HepG2 (cell line): ENCODE results near the gene FBXL20. TPM values are rescaled to one million over a fixed set of nuclear protein-coding genes. Genes with fewer than 3 reads are reported as not detected.

Source experiments
- ATF2 ChIP-seq: sonication (generic); formaldehyde crosslinking; IDR thresholded peaks from 2 replicates; pipeline ENCODE4 v1.4.0; 2020; ENCODE audit warnings: missing genetic modification reagents
- NCOR1 ChIP-seq: fragments of 200-600 bp; sonication (generic); IDR thresholded peaks from 2 replicates; pipeline ENCODE4 v1.7.0; 2017; ENCODE audit warnings: antibody characterized with exemption, low read length, borderline replicate concordance
- PHF8 ChIP-seq: sonication (generic); formaldehyde crosslinking; IDR thresholded peaks from 2 replicates; pipeline ENCODE4 v1.5.0; 2020; ENCODE audit warnings: missing genetic modification reagents
- SMC3 ChIP-seq: IDR thresholded peaks from 2 replicates; pipeline ENCODE4 v1.6.1; 2011; ENCODE audit warnings: low read length, improper control_type of control experiment
- TBX3 ChIP-seq: fragments of 450-650 bp; IDR thresholded peaks from 2 replicates; pipeline ENCODE4 v1.6.1; 2017; ENCODE audit warnings: antibody characterized with exemption, mild to moderate bottlenecking, inconsistent platforms, borderline replicate concordance
- XBP1 ChIP-seq: sonication (generic); formaldehyde crosslinking; IDR thresholded peaks from 2 replicates; pipeline ENCODE4 v1.5.0; 2020; ENCODE audit warnings: missing genetic modification reagents
- XRCC5 ChIP-seq: fragments of 200-400 bp; formaldehyde crosslinking; optimal IDR thresholded peaks from 2 replicates; pipeline ENCODE3; 2017; ENCODE audit warnings: mild to moderate bottlenecking, low read length
- ZBTB44 ChIP-seq: sonication (generic); formaldehyde crosslinking; IDR thresholded peaks from 2 replicates; pipeline ENCODE4 v1.4.0; 2020; ENCODE audit warnings: missing genetic modification reagents
- ZFX ChIP-seq: sonication (generic); formaldehyde crosslinking; IDR thresholded peaks from 2 replicates; pipeline ENCODE4 v1.4.0; 2020; ENCODE audit warnings: mild to moderate bottlenecking, low read depth, missing genetic modification reagents, moderate library complexity
- ZFY ChIP-seq: sonication (generic); formaldehyde crosslinking; IDR thresholded peaks from 2 replicates; pipeline ENCODE4 v1.4.0; 2020; ENCODE audit warnings: missing genetic modification reagents
- ZNF44 ChIP-seq: sonication (generic); formaldehyde crosslinking; IDR thresholded peaks from 2 replicates; pipeline ENCODE4 v1.5.1; 2020; ENCODE audit warnings: mild to moderate bottlenecking, missing genetic modification reagents
- ZSCAN22 ChIP-seq: sonication (generic); formaldehyde crosslinking; IDR thresholded peaks from 2 replicates; pipeline ENCODE4 v1.4.0; 2020; ENCODE audit warnings: mild to moderate bottlenecking, missing genetic modification reagents
- polyA plus RNA-seq, 8 experiments: library from polyadenylated mRNA; depleted of rRNA in 3 of 8; stranded (reverse) in 7 of 8; unstranded in 1 of 8; fragments of >200 nt; fragmentation: Illumina TruSeq in 4 of 8; extraction: Trizol in 4 of 8; gene quantifications; 2 replicates each; pipeline versions ENCODE4 v1.2.1 to v1.2.3, GENCODE V29; 2011 to 2016; ENCODE audit warnings: low read depth in 4 of 8, missing spikeins in 1 of 8, mixed read lengths in 1 of 8; ENCODE audit not compliant: insufficient read depth in 1 of 8
- total RNA-seq, 5 experiments: library from RNA; depleted of rRNA; stranded (reverse); fragments of >200 nt; fragmentation: Illumina TruSeq; extraction: Trizol; gene quantifications; 2 replicates each; pipeline ENCODE4 v1.2.3, GENCODE V29; 2016; ENCODE audit warnings: low read depth in 1 of 5
- TF ChIP-seq, protein P1 (sequence below): sonication (generic); formaldehyde crosslinking; IDR thresholded peaks from 2 replicates; pipeline ENCODE4 v1.5.1; 2020; ENCODE audit warnings: mild to moderate bottlenecking, missing genetic modification reagents, moderate library complexity
- TF ChIP-seq, protein P2 (sequence below): sonication (generic); formaldehyde crosslinking; IDR thresholded peaks from 2 replicates; pipeline ENCODE4 v1.5.1; 2020; ENCODE audit warnings: missing genetic modification reagents, mild to moderate bottlenecking, borderline replicate concordance
- TF ChIP-seq, protein P3 (sequence below): sonication (generic); formaldehyde crosslinking; IDR thresholded peaks from 2 replicates; pipeline ENCODE4 v1.5.1; 2020; ENCODE audit warnings: missing genetic modification reagents, mild to moderate bottlenecking, borderline replicate concordance

FBXL20 gene
- total and polyA plus RNA-seq, 2 of the 13 experiments (the other 11 are each of a cell fraction or from before 2014, with no cell fraction given), result 10.2 to 10.3 TPM

DNA sequence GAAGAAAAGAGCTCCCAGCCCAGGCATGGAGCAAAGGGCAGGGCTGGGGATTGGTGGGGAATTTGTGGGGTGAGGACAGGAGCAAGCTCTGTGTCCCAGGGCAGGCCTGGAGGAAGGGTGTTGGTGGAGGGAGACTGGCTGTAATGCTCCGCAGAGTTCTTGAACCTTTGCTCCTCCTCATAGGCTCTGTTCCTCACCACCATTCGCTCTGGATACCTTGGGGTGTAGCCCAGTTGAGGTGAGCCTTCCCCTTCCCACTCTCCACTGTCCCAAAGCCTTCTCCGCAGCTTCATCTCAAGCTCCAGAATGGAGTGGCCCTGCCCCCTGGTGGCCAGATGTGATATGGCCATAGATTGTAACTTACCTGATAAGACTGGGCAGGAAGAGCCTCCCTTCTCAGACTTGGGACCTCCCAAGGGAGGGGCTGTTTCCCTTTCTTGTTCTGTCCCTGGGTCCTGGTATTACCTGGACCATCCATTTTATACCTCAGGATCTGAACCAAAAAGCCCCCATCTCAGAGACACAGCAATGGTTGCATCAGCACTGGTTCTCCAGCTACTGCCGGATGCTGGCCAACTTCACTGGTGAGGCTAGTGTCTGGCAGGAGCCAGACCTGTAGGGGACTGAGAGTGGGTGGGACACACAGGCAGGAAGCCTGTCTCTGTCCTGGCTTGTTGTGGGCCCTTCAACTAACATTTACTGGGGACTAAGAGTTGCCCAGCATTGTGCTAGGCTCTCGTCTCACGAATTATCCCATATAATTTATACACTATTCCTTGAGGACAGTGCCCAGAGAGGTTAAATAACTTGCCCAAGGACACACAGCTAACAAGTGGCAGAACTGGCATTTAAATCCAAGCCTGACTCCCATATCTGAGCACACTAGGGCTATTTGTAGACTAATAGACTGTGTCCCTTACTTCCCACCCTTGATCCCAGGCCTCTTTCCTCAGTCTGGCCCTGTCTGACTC is 156.5 kb downstream of the FBXL20 start (continued):
- TF ChIP-seq, protein P1, sequence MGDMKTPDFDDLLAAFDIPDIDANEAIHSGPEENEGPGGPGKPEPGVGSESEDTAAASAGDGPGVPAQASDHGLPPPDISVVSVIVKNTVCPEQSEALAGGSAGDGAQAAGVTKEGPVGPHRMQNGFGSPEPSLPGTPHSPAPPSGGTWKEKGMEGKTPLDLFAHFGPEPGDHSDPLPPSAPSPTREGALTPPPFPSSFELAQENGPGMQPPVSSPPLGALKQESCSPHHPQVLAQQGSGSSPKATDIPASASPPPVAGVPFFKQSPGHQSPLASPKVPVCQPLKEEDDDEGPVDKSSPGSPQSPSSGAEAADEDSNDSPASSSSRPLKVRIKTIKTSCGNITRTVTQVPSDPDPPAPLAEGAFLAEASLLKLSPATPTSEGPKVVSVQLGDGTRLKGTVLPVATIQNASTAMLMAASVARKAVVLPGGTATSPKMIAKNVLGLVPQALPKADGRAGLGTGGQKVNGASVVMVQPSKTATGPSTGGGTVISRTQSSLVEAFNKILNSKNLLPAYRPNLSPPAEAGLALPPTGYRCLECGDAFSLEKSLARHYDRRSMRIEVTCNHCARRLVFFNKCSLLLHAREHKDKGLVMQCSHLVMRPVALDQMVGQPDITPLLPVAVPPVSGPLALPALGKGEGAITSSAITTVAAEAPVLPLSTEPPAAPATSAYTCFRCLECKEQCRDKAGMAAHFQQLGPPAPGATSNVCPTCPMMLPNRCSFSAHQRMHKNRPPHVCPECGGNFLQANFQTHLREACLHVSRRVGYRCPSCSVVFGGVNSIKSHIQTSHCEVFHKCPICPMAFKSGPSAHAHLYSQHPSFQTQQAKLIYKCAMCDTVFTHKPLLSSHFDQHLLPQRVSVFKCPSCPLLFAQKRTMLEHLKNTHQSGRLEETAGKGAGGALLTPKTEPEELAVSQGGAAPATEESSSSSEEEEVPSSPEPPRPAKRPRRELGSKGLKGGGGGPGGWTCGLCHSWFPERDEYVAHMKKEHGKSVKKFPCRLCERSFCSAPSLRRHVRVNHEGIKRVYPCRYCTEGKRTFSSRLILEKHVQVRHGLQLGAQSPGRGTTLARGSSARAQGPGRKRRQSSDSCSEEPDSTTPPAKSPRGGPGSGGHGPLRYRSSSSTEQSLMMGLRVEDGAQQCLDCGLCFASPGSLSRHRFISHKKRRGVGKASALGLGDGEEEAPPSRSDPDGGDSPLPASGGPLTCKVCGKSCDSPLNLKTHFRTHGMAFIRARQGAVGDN (CRISPR knock-in tag), result peak; percentile 44
- TF ChIP-seq ZSCAN22, result 0 out of 2 replicates have a peak, but pooled peaks have one; percentile 28
- 0 out of 2 replicates have a peak, but pooled peaks have one; percentile 36 for TF ChIP-seq ZBTB44 (CRISPR knock-in tag)
- TF ChIP-seq ZFX (CRISPR knock-in tag), result peak; percentile 42; the same call in 1 of the 2 replicates
- no peak for TF ChIP-seq NCOR1
- 0 out of 2 replicates have a peak, but pooled peaks have one; percentile 43 for TF ChIP-seq ZNF44
- 0 out of 2 replicates have a peak, but pooled peaks have one; percentile 19 for TF ChIP-seq ZFY (CRISPR knock-in tag)
- no peak for TF ChIP-seq TBX3
- TF ChIP-seq, protein P2, sequence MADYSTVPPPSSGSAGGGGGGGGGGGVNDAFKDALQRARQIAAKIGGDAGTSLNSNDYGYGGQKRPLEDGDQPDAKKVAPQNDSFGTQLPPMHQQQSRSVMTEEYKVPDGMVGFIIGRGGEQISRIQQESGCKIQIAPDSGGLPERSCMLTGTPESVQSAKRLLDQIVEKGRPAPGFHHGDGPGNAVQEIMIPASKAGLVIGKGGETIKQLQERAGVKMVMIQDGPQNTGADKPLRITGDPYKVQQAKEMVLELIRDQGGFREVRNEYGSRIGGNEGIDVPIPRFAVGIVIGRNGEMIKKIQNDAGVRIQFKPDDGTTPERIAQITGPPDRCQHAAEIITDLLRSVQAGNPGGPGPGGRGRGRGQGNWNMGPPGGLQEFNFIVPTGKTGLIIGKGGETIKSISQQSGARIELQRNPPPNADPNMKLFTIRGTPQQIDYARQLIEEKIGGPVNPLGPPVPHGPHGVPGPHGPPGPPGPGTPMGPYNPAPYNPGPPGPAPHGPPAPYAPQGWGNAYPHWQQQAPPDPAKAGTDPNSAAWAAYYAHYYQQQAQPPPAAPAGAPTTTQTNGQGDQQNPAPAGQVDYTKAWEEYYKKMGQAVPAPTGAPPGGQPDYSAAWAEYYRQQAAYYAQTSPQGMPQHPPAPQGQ (CRISPR knock-in tag), result 0 out of 2 replicates have a peak, but pooled peaks have one; percentile 31
- 0 out of 2 replicates have a peak, but pooled peaks have one; percentile 36 for TF ChIP-seq ATF2 (CRISPR knock-in tag)
- TF ChIP-seq XBP1 (CRISPR knock-in tag), result no peak
- TF ChIP-seq XRCC5, result peak; percentile 87
- peak; percentile 26 for TF ChIP-seq PHF8 (CRISPR knock-in tag)
- TF ChIP-seq, protein P3, sequence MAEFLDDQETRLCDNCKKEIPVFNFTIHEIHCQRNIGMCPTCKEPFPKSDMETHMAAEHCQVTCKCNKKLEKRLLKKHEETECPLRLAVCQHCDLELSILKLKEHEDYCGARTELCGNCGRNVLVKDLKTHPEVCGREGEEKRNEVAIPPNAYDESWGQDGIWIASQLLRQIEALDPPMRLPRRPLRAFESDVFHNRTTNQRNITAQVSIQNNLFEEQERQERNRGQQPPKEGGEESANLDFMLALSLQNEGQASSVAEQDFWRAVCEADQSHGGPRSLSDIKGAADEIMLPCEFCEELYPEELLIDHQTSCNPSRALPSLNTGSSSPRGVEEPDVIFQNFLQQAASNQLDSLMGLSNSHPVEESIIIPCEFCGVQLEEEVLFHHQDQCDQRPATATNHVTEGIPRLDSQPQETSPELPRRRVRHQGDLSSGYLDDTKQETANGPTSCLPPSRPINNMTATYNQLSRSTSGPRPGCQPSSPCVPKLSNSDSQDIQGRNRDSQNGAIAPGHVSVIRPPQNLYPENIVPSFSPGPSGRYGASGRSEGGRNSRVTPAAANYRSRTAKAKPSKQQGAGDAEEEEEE (CRISPR knock-in tag), result 0 out of 2 replicates have a peak, but pooled peaks have one; percentile 42
- peak; percentile 82; the same call in 1 of the 2 replicates for TF ChIP-seq SMC3
